ENCODE measurements around the gene KRT17.

DNA sequence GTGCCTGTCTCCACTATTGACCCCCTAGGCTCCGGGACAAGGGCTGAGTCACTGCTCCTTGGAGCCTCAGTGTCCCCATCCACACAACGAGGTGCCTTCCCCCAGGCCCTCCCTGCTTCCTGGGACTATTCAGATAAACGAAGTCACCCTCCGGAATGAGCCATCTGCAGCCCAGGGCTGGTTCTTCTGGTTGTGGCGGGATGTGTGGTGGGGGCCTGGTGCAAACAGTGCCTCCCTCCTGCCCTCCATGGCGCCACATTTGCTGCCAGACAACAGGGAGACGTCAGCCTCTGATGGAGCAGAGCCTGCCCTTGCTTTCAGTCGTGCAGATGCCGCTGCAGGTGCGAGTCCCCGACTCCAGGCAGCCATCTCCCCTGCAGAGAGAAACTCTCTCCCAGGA lies 6.7 kb downstream of the KRT17 start:
- no peak for TF ChIP-seq EZH2 (IDR thresholded peaks at IDR 0.05; ENCODE audit: insufficient read depth, poor library complexity, severe bottlenecking)
- no peak for TF ChIP-seq EZH2phosphoT487 (IDR thresholded peaks at IDR 0.05; ENCODE audit: insufficient read depth, low read depth)
